GM12875 (cell line): Measurements from ENCODE around the gene AIP.
"Not testable (repeated sequence)": the region's sequence is repeated elsewhere in the genome, so short reads cannot be mapped to it uniquely, and the experiment has no call there.

ENCODE experiments used
- H3K4me3 ChIP-seq: one replicate; pipeline ENCODE4 v1.5.1; 2011; ENCODE audit warnings: low read depth, low read length, control low read depth
- CTCF ChIP-seq: IDR thresholded peaks from 2 replicates; pipeline ENCODE4 v1.5.1; 2011; ENCODE audit warnings: low read depth, mild to moderate bottlenecking, control low read depth, inconsistent platforms, low read length, moderate library complexity, borderline replicate concordance; ENCODE audit not compliant: insufficient read depth

Gene AIP

GRCh38 chr11:67507242-67507863, 24.5 kb downstream of the AIP start:
- TF ChIP-seq CTCF, result no peak
- peak overlapping the region; percentile 86 for H3K4me3 ChIP-seq

- TF ChIP-seq CTCF, result no peak
- H3K4me3 ChIP-seq, result peak within 1 kb of the TSS; percentile 100
Measured at GRCh38 chr11:67507864-67508485, 25.1 kb downstream of the AIP start, which contains the start of gene CDK2AP2. Gene CDK2AP2, minus strand, starts transcription at chr11:67508162. Its CDS starts 80 bp downstream, at chr11:67508082.

DNA sequence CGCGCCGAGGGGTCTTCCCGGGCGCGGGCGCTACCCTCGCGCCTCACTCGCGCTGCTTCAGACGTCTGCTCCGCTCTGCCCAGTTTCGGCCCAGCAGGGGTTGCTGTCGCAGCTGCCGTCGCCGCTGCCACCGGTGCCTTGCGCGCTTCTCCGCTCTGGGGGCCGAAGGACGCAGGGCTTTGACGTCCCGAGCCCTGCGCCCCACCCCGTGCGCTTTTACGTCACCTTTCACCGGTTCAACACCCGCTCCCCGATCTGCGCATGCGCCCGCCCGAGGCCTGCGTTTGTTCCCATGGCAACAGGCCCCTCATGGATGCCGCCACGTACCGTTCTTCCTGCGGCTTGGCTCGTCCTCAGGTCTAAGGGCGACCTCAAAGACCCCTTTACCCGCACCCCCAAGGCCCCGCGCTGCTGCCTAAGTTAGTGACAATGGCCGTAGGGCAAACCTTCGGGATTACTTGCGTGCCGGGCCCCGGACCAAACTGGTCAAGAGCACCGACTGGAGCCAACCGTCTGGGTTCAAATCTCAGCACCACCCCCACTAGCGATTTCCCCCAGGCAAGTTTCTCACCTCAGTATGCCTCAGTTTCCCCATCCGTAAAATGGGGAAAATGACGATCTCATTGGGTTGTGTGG, 25.8 kb downstream of the AIP start:
- TF ChIP-seq CTCF, result no peak
- peak overlapping the region; percentile 100 for H3K4me3 ChIP-seq

- no peak for TF ChIP-seq CTCF
- no peak overlapping the region for H3K4me3 ChIP-seq
Measured at GRCh38 chr11:67510023-67510345, 27.2 kb downstream of the AIP start.

- H3K4me3 ChIP-seq, result not testable (repeated sequence)
Measured at GRCh38 chr11:67511558-67511957, 28.7 kb downstream of the AIP start.

- TF ChIP-seq CTCF, result no peak
- no peak overlapping the region for H3K4me3 ChIP-seq
Measured at GRCh38 chr11:67514116-67514515, 31.3 kb downstream of the AIP start.

DNA sequence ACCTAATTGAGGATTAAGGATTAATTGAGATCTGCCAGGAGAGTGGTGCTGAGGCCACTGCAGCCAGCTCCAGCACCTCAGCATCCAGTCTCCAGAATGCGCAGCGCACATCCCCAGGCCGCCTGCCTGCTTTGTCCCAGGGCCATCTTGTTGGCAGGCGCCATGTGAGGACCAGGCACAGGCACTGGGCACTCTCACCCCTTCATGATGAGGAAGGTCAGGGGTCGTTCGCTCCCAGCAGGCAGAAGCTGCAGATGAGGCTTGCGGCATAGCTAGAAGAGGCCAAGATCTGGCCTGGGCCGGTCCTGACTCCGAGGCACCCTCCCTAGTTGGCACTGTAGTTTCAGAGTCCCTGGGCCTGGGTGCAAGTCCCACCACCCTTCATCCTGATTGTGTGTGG, 34.0 kb downstream of the AIP start:
- no peak overlapping the region for H3K4me3 ChIP-seq
- TF ChIP-seq CTCF, result no peak
